HG03196 (cell line): ENCODE data around the gene ADAR.

Experiments used
- ATAC-seq: cut with Tn5 transposase; IDR thresholded peaks from one replicate; pipeline ENCODE4 v1.9.1; 2021; ENCODE audit not compliant: unreplicated experiment

ADAR gene

DNA sequence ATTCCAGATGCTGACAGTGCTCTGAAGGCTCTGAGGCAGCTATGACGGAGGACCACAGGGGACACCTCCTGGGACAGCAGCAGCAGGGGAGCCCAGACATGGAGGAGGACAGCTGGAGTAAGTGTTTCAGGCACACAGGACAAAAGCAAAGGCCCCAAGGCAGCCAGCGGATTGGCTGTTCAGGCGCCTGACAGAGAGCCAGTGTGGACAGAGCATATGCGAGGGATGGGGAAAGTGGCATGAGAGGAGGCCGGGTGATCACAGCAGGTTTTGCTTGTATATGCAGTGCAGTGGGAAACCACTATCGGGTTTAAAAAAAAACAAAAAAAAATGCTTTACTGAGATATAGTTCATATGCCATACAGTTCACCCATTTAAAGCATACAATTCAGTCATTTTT is 21.3 kb downstream of the ADAR start:
- ATAC-seq = no peak

DNA sequence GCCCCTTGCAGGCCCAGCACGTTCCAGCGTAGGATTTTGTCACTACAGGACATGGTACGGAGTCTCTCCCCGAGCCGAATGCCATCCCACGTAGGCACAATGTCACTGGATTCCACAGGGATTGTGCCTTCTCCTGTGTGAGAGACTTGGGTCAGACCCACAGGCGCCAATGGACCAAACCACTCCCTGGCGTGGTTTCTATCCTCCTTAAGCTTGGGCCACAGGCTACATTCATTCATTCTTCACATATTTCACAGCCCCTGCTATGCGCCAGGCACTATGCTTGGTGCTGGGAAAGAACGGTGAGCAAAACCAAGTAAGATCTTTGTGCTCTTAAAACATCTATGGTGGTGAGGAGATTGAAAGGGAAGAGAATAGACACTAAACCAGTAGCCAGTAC is 21.8 kb downstream of the ADAR start:
- ATAC-seq = no peak

GRCh38 chr1:154584267-154584994 is 23.6 kb downstream of the ADAR start:
- no peak for ATAC-seq

GRCh38 chr1:154583773-154584172 is 24.2 kb downstream of the ADAR start:
- no peak for ATAC-seq

DNA sequence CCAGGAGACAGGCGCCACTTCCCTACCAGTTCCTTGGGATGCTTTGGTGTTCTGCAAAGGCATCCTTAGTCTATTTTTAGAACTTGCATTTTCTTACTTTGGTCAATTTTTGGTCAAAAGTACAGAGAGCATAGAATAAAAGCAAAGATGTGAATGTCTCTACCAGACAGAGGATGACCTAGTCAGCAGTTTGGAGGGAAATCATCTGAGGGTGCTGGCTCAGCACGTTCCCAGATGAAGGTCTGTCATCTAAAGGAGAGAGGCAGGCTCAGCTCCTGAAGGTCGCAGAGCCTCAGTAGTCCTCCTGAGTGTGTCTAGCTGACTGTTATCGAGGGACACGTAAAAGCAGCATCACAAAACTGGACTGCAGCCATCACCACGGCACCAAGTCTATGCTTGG is 25.1 kb downstream of the ADAR start:
- no peak for ATAC-seq

DNA sequence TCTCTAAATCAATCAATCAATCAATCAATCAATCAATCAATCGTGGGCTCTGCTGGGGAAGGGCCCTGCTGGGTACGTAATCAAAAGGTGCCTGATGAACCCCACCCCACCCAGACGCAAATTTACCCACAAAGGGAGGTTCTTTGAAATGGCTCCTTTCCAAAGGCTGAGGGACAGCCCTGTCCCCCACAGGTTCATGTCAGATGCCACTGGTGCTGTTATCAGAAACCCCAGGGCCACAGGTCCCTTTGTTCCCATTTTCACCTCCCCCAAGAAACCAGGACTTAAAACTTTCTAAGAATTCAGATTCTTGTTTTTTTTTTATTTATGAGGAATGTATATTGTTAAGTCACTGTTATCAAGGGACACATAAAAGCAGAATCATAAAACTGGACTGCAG is 26.2 kb downstream of the ADAR start:
- ATAC-seq = no peak

DNA sequence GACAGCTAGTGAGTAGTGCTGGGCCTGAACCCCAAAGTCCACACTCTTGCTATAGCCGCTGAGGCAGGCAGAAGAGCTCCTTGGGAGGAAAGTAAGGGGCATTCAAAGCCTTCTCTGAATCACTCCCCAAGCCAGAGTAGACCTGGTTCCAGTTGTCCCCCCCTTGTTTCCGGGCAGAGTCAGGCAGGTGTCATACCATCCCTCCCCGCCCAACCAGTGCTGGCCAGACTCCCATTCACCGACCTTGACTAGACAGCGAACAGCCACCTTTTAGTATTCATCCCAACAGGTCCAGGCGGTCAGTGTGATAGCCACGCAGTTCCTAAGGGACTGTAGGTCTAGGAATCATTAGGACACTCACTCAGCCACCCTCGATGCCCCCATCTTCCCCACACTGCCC is 28.6 kb downstream of the ADAR start:
- no peak for ATAC-seq

- ATAC-seq = no peak
Measured at GRCh38 chr1:154578058-154578418, 29.9 kb downstream of the ADAR start.

- ATAC-seq = no peak
Measured at GRCh38 chr1:154577346-154578057, 30.5 kb downstream of the ADAR start.

DNA sequence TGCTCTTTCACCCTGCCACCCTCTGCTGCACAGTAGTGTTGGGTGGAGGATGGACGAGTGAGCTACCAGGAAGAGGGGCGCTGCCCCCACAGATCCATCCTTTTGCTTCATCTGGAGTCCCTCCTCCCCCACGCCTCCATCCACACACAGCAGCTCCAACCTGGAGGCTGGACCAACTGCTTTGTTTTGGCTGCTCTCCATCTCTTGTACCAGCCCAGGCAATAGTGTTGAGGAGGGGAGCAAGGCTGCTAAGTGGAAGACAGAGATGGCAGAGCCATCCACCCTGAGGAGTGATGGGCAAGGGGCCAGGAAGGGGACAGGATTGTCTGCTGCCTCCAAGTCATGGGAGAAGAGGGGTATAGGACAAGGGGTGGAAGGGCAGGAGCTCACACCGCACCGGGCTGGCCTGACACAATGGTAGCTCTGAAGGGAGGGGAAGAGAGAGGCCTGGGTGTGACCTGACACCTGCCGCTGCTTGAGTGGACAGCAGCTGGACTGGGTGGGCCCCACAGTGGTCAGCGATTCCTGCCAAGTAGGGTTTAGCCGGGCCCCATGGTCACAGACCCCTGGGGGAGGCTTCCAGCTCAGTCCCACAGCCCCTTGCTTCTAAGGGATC is 31.9 kb downstream of the ADAR start:
- no peak for ATAC-seq

DNA sequence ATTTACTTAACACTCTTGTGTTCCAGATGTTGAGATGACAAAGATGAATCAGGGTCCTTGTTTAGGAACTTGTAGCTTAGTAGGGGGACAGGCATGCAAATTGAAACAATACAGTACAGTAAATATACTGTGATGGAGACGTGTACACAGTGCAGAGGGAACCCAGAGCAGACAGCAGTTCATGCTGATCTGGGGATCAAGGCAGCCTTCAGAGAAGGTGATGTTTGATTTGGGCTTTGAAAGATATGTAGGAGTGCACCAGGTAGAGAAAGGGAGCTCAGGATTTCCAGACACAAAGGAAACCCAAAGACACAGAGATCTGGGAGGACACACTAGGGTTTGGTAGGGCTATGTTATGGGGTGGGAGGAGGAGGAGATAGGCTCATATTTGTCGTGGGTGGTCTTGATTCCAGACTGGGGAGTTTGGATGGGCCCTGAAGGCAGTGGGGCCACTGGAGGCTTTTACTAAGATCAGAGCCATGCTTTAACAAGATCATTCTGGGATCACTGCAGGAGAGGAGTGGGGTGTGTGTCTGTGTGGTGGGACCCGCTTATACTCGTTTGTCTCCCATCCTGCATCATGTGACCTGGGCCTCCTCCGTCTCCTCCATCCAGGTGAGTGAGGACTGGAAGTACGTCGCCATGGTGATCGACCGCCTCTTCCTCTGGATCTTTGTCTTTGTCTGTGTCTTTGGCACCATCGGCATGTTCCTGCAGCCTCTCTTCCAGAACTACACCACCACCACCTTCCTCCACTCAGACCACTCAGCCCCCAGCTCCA is 32.6 kb downstream of the ADAR start:
- ATAC-seq = no peak

- no peak for ATAC-seq
Measured at GRCh38 chr1:154574716-154575115, 33.3 kb downstream of the ADAR start.

DNA sequence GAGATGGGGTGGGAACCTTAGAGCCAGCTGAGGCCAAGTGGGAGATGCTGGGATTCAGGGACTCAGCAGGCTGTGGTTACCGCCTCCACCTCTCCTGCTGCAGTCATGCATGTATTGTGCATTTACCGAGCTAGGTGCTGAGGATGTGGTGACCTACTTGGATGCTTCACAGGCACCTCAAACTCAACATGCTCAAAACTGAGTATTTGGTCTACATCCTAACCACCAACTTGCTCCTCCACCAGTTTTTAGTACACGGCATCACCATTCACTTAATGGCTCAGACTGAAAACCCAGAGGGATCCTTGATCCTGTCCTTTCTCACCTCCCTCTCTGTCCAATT is 34.8 kb downstream of the ADAR start:
- ATAC-seq = no peak

DNA sequence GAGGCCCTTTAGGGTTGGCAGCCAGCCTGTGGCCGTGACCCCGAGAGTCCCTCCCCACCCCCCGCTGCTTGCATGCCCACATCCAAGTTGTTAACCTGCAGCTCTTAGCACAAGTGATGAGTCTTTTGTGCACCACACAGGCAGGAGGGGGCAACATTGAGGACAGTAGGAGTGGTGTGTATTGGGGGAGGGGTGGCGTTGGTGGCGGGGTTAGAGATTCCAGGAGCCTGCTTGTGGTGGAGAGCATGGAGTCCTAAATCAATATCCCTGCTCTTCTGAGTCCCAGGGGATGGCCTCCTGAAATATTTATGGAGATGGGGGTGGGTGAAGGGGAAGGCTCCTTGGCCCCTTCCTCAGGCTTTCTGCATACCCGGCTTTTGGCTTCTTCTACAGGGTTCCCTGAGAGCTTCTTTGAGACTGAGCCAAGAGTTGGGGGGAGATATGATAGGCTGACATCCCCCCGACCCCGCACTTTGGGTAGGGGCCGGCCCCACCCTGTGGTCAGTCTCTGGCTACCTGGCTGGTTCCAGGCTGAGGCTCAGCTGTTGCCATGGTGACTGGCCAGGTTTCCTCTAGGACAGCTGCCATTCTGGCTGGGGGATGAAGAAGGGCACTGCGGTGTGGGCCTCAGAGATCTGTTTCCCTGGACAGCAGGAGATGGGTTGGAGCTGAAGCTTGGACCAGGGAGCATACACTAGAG is 35.4 kb downstream of the ADAR start:
- ATAC-seq = no peak

GRCh38 chr1:154571964-154572288 is 36.1 kb downstream of the ADAR start:
- ATAC-seq = no peak

DNA sequence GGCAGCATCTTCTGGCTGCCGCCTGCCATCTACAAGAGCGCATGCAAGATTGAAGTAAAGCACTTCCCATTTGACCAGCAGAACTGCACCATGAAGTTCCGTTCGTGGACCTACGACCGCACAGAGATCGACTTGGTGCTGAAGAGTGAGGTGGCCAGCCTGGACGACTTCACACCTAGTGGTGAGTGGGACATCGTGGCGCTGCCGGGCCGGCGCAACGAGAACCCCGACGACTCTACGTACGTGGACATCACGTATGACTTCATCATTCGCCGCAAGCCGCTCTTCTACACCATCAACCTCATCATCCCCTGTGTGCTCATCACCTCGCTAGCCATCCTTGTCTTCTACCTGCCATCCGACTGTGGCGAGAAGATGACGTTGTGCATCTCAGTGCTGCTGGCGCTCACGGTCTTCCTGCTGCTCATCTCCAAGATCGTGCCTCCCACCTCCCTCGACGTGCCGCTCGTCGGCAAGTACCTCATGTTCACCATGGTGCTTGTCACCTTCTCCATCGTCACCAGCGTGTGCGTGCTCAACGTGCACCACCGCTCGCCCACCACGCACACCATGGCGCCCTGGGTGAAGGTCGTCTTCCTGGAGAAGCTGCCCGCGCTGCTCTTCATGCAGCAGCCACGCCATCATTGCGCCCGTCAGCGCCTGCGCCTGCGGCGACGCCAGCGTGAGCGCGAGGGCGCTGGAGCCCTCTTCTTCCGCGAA is 36.6 kb downstream of the ADAR start:
- ATAC-seq = no peak

DNA sequence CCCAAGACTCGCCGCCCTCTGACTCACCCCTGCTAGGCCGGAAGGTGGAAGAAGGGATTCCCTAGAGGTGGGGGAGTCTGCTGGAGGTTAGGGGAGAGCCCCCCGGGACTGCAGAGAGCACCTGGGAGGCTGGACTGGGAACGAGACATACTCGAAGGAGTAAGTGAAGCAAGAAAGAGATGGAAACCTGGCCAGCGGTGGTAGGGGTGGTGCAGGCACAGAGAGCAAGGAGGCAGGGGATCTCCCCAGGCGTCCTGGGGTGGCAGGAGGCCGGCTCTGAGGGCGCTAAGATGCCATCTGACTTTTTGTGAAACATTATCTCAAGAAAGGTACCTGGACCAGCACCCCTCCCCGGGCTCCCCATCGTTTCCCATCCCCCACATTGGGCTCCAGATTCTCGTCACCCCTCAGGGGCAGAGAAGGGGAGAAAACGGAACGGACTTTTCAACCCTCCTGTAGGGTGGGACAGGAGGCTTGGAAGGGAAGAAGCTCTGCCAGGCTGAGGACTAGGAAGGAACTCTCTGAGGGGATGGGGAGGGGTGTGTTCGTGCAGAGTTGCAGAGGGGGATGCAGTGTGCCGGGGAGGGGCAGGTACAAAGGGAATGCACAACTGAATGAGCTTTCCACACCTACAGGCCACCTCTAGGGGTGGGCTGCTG is 39.7 kb downstream of the ADAR start:
- no peak for ATAC-seq

- ATAC-seq = no peak
Measured at GRCh38 chr1:154567386-154568156, 40.4 kb downstream of the ADAR start, which contains the start of gene CHRNB2. CHRNB2 (plus strand) TSS chr1:154567778; CDS start chr1:154568045, 267 bp downstream.

DNA sequence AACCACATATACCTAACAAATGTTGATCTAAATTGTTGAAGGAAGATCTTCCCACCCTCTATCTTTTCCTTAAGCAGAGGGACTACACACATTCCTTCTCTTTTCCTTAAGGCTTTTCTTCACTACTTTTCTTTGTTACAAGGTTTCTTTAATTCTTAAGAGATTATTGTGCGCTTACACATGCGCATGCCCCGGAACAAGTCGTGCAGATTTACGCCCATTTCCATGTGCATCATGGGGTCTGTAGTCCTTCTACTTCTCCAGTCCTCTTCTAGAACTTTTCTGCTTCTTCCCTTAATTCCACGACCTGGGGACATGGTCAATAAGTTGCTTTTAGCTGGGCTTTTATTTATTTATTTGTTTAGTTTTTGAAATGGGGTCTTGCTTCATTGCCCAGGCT is 42.1 kb downstream of the ADAR start:
- ATAC-seq = no peak
